ENCODE results near the gene PSMA6. TPM values are rescaled to one million over a fixed set of nuclear protein-coding genes. Genes with fewer than 3 reads are reported as not detected.
A peak's percentile ranks its signal among the peaks of the same experiment; 100 is the strongest.

The PSMA6 gene
- total and polyA plus RNA-seq, 2 of the 13 experiments (the other 11 are each of a cell fraction or from before 2014, with no cell fraction given): 525 to 1,109 TPM

- TF ChIP-seq ZNF232 (CRISPR knock-in tag; IDR thresholded peaks at IDR 0.05; ENCODE audit: borderline replicate concordance) (peak; percentile 86), CREB1 (IDR thresholded peaks at IDR 0.05) (no peak), CREB1 (CRISPR knock-in tag; IDR thresholded peaks at IDR 0.05) (no peak), ETS1 (CRISPR knock-in tag; IDR thresholded peaks at IDR 0.05) (0 out of 2 replicates have a peak, but pooled peaks have one; percentile 69), DR1 (CRISPR knock-in tag; IDR thresholded peaks at IDR 0.05) (no peak)
Measured at GRCh38 chr14:35333797-35334743, 41.9 kb downstream of the PSMA6 start (continued).

GRCh38 chr14:35335388-35336092 lies 43.4 kb downstream of the PSMA6 start:
- Histone ChIP-seq H3K36me3 (replicated peaks in 1 of 2; ENCODE audit: control insufficient read depth in 1 of 2, insufficient read depth in 2 of 2, low read length in 2 of 2) (no peaks in the 10 kb centered on the region), H3K79me2 (ENCODE audit: insufficient read depth, low read length) (no peaks in the 10 kb centered on the region), H3K4me3 (replicated peaks in 1 of 3; ENCODE audit: insufficient read depth in 1 of 3, low read depth in 2 of 3, low read length in 3 of 3) (peak overlapping the region; percentile 48 to 71 (median 52)), H3K9me3 (ENCODE audit: low read length) (no peaks in the 10 kb centered on the region), H3K9ac (ENCODE audit: insufficient read depth, low read depth, low read length) (peak overlapping the region; percentile 73), H2AFZ (ENCODE audit: low read length) (peak overlapping the region; percentile 23), H3K27ac (ENCODE audit: extremely low read length, insufficient read depth, low read length) (peak overlapping the region; percentile 72), H3K4me1 (ENCODE audit: insufficient read depth, low read length) (peaks cover 95% of the 10 kb centered on the region), H4K20me1 (ENCODE audit: insufficient read depth, low read length) (no peaks in the 10 kb centered on the region), H3K27me3 (ENCODE audit: control insufficient read depth in 1 of 2, insufficient read depth in 2 of 2, low read length in 2 of 2) (peaks cover 0 to 3% of the 10 kb centered on the region in 2 experiments; a peak in 2 of 5 replicates), H3K4me2 (ENCODE audit: low read depth, low read length) (peak overlapping the region; percentile 99)
- DNase-seq (ENCODE audit: low spot score) (peak; percentile 86), ATAC-seq (peak; percentile 46), FAIRE-seq (peak; percentile 34)
- ChIA-PET CTCF (ENCODE audit: low intra/inter-chr PET ratio, low total read pairs) (interaction anchor here (0.9 to 1.7 kb wide), 2 partner anchors 69 to 71 kb away, joined by 3 to 4 read pairs; partner anchors contain the start of gene NFKBIA), POLR2A (interaction anchor here (0.9 to 15.5 kb wide), 23 partner anchors 11 to 355 kb away, joined by 3 to 473 read pairs (median 7); partner anchors contain the start of genes NFKBIA, PPP2R3C, PRORP and PSMA6)
- WGBS (ENCODE audit: low lambda C conversion rate): 2% methylated on average over 13 of the region's 13 CpGs
- intact Hi-C loops (cut with micrococcal nuclease; ENCODE audit: unreplicated experiment) (loop anchor here (1.0 to 5.0 kb wide), 7 partner anchors 12 to 353 kb away; partner anchors contain the start of genes FAM177A1, NFKBIA and SRP54), in situ Hi-C loops (cut with HindIII; ENCODE audit: extremely low pct_ligation_motif_present, low pct_unique_long_range_greater_than_20kb) (no loop called here)
- TSS peak; percentile 96 for BruUV-seq (replicated peaks)
- peak; percentile 94 for TF ChIP-seq DNMT3B (CRISPR knock-in tag; conservative IDR thresholded peaks at IDR 0.05)
- peak; percentile 62; the same call in 1 of the 2 replicates for TF ChIP-seq ZBTB26 (CRISPR knock-in tag; IDR thresholded peaks at IDR 0.05; ENCODE audit: borderline replicate concordance)
- TF ChIP-seq ZNF672 (CRISPR knock-in tag; IDR thresholded peaks at IDR 0.05): no peak
- TF ChIP-seq TMF1 (CRISPR knock-in tag; IDR thresholded peaks at IDR 0.05; ENCODE audit: low read depth): 0 out of 2 replicates have a peak, but pooled peaks have one; percentile 7
- peak; percentile 51; the same call in 1 of the 2 replicates for TF ChIP-seq KDM1A (CRISPR knock-in tag; IDR thresholded peaks at IDR 0.05)
- no peak for TF ChIP-seq ZHX1 (CRISPR knock-in tag; IDR thresholded peaks at IDR 0.05; ENCODE audit: low read depth)
- peak; percentile 84 for TF ChIP-seq HIC2 (CRISPR knock-in tag; IDR thresholded peaks at IDR 0.05; ENCODE audit: low read depth)
- no peak for TF ChIP-seq NFRKB (IDR thresholded peaks at IDR 0.05)
